ENCODE measurements around the gene CCDC40. TPM values are rescaled to one million over a fixed set of nuclear protein-coding genes. Genes with fewer than 3 reads are reported as not detected.

Gene CCDC40
- polyA plus RNA-seq, 4 donors: 10.2 to 15.7 (median 12.9) TPM

GRCh38 chr17:80017226-80018010 is 19.0 kb upstream of the CCDC40 start:
- DNase-seq (ENCODE audit: low read depth in 4 of 4, low spot score in 3 of 4): no peak

DNA sequence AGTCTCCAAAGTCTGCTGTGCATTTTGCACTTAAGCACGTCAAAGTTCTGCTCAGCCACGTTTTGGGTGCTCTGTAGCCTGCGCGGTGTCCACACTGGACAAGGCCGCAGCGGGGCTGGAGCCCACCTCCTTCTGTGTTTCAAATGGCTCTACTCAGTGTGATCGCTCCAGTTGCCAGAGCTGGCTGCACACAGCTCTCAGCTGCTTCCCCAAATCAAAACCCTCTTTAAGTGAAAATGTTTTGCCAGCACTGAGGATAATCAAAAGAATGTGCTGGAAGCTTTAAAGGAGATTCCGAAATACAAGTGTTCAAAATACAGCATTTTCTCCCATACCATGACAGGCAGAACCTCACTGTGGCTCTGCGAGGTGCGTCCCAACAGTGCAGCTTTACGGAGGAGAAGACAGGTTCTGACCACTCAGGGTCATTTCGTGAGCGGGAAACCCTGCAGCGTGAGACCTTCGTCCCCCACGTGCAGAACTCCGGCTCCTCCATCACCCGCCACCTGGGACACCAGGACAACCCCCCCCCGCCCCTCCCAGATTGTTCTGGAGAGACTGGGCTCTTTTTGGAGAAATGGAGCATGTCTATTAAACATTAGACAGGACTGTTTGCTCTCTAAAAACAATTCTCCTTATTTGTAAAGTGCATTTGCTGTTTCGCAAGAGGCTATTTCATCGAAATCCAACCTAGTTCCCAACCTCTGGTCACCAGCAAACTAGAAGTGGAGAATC is 17.4 kb upstream of the CCDC40 start:
- no peak for DNase-seq (ENCODE audit: low read depth in 4 of 4, low spot score in 3 of 4)

DNA sequence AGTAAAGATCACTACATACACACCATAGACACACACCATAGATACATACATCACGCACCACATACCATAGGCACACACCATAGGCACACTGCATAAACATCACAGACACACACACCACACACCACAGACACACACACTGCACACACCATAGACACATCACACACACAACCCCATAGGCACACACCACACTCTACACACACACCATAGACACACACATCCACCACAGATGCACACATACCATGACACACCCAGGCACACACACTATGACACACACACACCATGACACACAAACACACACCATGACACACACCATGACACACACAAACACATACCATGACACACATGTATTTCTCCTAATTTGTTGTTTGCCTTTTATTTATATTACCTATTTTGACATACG is 14.8 kb upstream of the CCDC40 start:
- no peak for DNase-seq (ENCODE audit: low read depth in 4 of 4, low spot score in 3 of 4)

DNA sequence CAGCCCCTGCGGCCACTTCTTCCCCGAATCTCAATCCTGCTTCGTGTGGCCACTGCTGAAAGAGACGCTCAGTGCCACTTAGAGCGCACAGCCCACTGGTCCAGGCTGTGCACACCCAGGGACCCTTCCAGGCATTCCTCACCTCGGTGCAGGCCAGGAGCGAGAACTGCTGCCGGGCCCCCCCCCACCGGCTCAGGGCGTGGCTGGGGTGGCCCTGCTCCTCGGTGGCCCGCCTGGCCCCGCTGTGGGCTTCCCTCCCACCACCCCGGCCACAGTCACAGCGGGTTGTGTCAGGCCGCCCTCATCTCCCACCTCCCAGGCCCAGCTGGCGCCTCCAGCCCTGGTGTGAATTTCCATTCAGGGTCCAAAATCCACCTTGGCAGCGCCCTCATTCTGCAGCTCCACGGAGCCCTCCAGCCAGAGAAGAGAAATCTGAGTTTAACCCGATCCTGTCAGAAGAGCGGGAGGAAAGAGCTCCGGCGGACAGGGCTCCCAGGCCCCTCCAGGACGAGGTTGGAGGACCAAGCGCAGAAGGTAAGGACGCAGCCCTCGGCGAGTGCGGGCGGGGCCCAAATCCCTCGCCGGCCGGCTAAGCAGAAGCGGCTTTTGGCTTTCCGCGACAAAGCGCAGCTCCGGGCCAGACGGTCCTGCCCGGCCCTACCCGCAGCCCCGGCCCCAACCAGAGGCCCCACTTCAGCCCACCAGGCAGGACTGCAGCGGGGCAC is 12.8 kb upstream of the CCDC40 start:
- DNase-seq (ENCODE audit: low read depth in 4 of 4, low spot score in 3 of 4): no peak

GRCh38 chr17:80024206-80024972 is 12.1 kb upstream of the CCDC40 start:
- DNase-seq (ENCODE audit: low read depth in 4 of 4, low spot score in 3 of 4): no peak

GRCh38 chr17:80025140-80025539 is 11.3 kb upstream of the CCDC40 start:
- no peak for DNase-seq (ENCODE audit: low read depth in 4 of 4, low spot score in 3 of 4)

DNA sequence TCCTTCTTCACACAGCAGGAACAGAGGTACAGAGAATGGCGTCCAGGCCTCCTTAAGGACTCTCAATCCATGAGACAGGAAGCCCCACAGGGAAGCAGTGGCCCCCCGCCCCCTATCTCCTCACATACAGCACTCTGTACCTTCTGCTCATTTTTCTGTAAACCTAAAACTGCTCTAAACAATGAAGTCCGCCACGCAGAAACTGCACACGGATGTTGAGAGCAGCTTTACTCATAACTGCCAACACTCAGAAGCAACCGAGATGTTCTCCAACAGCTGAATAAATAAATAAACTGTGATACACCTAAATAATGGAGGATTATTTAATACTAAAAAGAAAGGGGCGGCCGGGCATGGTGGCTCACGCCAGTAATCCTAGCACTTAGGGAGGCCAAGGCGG is 10.6 kb upstream of the CCDC40 start:
- no peak for DNase-seq (ENCODE audit: low read depth in 4 of 4, low spot score in 3 of 4)

GRCh38 chr17:80026359-80027042 is 9.9 kb upstream of the CCDC40 start:
- no peak for DNase-seq (ENCODE audit: low read depth in 4 of 4, low spot score in 3 of 4)

DNA sequence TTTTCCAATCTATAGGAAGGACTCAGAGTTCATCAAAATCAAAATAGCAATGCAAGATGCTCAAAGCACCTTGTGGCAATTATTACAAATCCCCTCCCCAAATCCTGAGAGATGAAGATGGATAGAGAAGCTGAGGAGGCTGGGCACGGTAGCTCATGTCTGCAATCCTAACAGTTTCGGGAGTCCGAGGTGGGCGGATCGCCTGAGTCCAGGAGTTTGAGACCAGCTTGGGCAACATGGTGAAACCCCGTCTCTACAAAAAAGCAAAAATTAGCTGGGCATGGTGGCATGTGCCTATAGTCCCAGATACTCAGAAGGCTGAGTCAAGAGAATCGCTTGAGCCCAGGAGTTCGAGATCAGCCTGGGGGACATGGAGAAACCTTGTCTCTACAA is 9.4 kb upstream of the CCDC40 start:
- DNase-seq (ENCODE audit: low read depth in 4 of 4, low spot score in 3 of 4): no peak

GRCh38 chr17:80028030-80028429 is 8.4 kb upstream of the CCDC40 start:
- no peak for DNase-seq (ENCODE audit: low read depth in 4 of 4, low spot score in 3 of 4)

DNA sequence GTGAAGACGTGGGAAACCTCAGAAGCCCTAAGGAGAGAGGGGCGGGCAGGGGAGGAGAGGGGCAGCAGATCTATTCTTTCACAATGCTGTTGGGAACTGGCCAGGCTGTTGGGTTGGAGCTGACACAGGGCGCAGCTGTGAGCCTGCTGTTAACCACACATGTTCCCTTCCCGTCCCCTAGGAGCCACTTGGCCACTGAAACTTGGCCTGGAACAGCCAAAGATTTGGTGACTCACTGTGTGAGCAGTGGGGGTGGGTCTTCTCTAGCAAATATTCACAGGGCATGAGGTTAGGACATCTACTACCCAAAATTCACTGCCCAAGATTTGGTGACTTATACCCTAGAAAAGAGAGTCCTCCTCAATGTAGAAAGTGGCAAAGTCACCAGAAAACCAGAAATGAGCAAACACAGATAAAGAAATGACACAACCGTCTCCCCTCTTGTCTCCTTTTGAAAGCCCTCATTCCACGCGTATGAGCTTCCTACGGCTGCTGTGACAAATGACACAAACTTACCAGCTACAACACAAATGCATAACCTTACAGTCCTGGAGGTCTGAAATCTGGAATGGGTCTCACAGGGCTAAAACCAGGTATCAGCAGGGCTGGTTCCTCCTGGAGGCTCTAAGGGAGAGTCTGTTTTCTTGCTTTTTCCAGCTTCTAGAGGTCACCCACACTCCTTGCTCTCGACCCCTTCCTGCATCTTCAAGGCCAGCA is 7.0 kb upstream of the CCDC40 start:
- DNase-seq (ENCODE audit: low read depth in 4 of 4, low spot score in 3 of 4): no peak

GRCh38 chr17:80030730-80031410 is 5.6 kb upstream of the CCDC40 start:
- no peak for DNase-seq (ENCODE audit: low read depth in 4 of 4, low spot score in 3 of 4)

GRCh38 chr17:80031691-80032430 is 4.6 kb upstream of the CCDC40 start:
- no peak for DNase-seq (ENCODE audit: low read depth in 4 of 4, low spot score in 3 of 4)

DNA sequence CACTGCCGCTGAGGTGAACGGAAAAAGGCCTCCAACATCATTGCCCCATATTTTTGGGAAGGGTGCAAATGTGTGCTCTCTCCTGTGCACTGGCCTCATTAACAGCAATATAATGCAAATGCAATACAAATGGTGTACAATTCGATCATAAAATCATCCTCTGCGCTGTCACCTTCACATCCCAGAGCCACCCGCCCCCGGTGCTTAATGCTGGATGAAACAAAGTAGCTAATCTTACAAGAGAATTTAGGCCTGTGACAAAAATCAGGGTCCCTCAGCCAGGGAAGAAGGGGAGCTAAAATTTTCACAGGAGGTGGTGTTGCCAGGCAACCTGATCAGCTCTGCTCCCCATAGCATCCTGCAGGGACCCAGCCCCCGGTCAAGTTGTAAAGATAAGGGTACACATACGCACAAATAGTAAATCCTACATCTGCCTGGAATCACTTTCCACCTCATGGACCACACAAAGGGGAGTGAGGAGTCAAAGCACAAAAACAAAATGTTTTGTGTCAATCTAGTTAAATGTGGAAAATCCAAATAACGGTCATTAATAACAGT is 3.7 kb upstream of the CCDC40 start:
- no peak for DNase-seq (ENCODE audit: low read depth in 4 of 4, low spot score in 3 of 4)

GRCh38 chr17:80033840-80034239 is 2.6 kb upstream of the CCDC40 start:
- no peak for DNase-seq (ENCODE audit: low read depth in 4 of 4, low spot score in 3 of 4)

DNA sequence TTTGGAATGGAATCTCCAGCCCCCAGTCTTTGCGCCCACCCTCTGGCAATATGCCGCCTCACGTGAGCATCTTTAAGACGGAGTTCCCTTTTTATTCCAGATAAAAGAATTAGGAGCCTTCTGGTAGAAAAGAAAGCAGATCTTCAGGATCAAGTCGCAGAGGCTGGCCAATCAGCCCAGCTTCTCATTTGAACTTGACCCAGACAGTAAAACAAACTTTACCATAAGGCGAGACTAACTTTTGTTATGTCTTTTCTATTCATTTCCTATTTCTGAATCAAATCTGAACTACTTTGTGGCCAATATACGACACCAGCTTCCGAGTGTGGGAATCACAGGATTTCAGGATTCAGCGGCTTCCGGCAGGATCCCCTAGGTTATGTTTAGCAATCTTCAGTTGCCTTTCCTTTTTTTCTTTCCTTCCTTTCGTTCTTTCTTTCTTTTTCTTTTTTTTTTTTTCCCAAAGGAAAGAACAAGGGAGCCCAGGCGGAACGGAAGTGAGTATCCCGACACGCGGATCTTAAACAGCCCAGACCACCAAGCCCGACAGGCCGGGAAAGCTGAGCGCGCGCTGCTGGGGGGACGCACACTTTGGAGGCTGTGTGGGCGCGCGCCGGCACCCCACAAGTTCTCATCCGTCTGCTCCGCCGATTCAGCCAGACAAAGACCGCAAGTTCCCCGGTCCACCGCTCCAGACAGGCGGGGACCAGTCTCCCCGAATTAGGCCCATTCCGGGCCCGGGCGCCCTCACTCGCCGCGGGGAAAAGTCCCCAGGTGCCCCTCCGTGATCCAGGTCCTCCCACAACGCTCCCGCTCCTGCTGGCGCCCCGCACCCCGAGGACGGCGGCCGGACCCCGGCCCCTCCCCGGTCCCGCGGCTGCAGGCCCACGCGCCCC is 1.4 kb upstream of the CCDC40 start:
- DNase-seq (ENCODE audit: low read depth in 4 of 4, low spot score in 3 of 4): no peak

- DNase-seq (ENCODE audit: low read depth in 4 of 4, low spot score in 3 of 4): no peak
These were observed 830 bp upstream of the CCDC40 start, which contains the start of gene TBC1D16 for GRCh38 chr17:80035687-80035936. Gene TBC1D16, minus strand, starts transcription at chr17:80035872. Its CDS starts 22,325 bp downstream, at chr17:80013547.

Measured in right renal pelvis (tissue), 4 donors.